Kidney (tissue), 14 donors: ENCODE results near the gene ATG9A. TPM values are rescaled to one million over a fixed set of nuclear protein-coding genes. Genes with fewer than 3 reads are reported as not detected.

ENCODE experiments used
- DNase-seq, 5 donors: peaks; one replicate each; pipeline ENCODE4 v3.0.0-alpha.2; 2013 to 2020
- FAIRE-seq: peaks from 2 replicates; lab custom pipeline; 2012; peaks lifted over from hg19 to GRCh38; lab: Jason Lieb, UNC
- H3K27ac ChIP-seq, 2 donors: one replicate each; pipeline ENCODE4 v1.7.0; 2013; ENCODE audit warnings: low read depth in 2 of 2, low read length in 2 of 2, inconsistent platforms in 1 of 2
- H3K27me3 ChIP-seq: one replicate; pipeline ENCODE4 v1.7.1; 2013; ENCODE audit warnings: low read length, inconsistent platforms; ENCODE audit not compliant: control insufficient read depth, insufficient read depth
- H3K36me3 ChIP-seq, 3 donors: one replicate each; pipeline versions ENCODE4 v1.7.0 to v1.7.1; 2013; ENCODE audit warnings: low read length in 3 of 3, control low read depth in 1 of 3, inconsistent platforms in 1 of 3; ENCODE audit not compliant: insufficient read depth in 3 of 3, control insufficient read depth in 2 of 3
- H3K4me1 ChIP-seq, 3 donors: one replicate each; pipeline versions ENCODE4 v1.7.0 to v1.7.1; 2013; ENCODE audit warnings: low read length in 3 of 3, inconsistent platforms in 1 of 3, low read depth in 1 of 3; ENCODE audit not compliant: control insufficient read depth in 2 of 3, insufficient read depth in 2 of 3
- H3K4me3 ChIP-seq, 3 donors: one replicate each; pipeline versions ENCODE4 v1.7.0 to v1.8.1; 2013; ENCODE audit warnings: low read length in 3 of 3, control low read depth in 1 of 3, inconsistent platforms in 1 of 3
- H3K9ac ChIP-seq, 3 donors: one replicate each; pipeline versions ENCODE4 v1.7.0 to v1.7.1; 2013; ENCODE audit warnings: low read length in 3 of 3, control low read depth in 1 of 3, inconsistent platforms in 1 of 3
- H3K9me3 ChIP-seq, 3 donors: one replicate each; pipeline versions ENCODE4 v1.7.0 to v1.7.1; 2013; ENCODE audit warnings: low read length in 3 of 3, control low read depth in 1 of 3, inconsistent platforms in 1 of 3; ENCODE audit not compliant: control insufficient read depth in 2 of 3, insufficient read depth in 1 of 3
- CTCF ChIP-seq: IDR thresholded peaks from 3 replicates; pipeline ENCODE4 v1.5.1; 2012; ENCODE audit warnings: mild to moderate bottlenecking, moderate library complexity, borderline replicate concordance; ENCODE audit not compliant: insufficient read depth; ENCODE audit errors: extremely low read depth
- intact Hi-C: fragments of 100-400 bp; cut with DNase I; formaldehyde crosslinking; loops from one replicate; pipeline ENCODE4 v1.11.1; 2022
- polyA plus RNA-seq: library from polyadenylated mRNA; stranded (reverse); fragments of 350-450 nt; fragmentation: Illumina TruSeq; extraction: RNeasy Lipid Tissue Mini Kit (QIAGEN cat#74804); gene quantifications from one replicate; pipeline ENCODE4 v1.2.3, GENCODE V29; 2014; ENCODE audit warnings: low read depth, low replicate concordance; ENCODE audit not compliant: insufficient read depth
- total RNA-seq: library from RNA; stranded (reverse); fragmentation: NEBNext Ultra II Directional; extraction: Animal tissue kit (Norgen Biotek cat#: 25700); gene quantifications from one replicate; pipeline ENCODE4 v1.2.1, GENCODE V29; 2021
- donor health status: control.
- donor health status: control.
- donor health status: control.
- donor health status: control.
- donor health status: control.
- donor health status: DM: yes; HTN: yes; CAD: no.
- donor health status: Normal renal cell carcinoma (clear cell type).

The ATG9A gene
- total and polyA plus RNA-seq, 2 donors from 2014 or later: 24.0 to 41.5 TPM

- Histone ChIP-seq H3K27ac (peak overlapping the region; percentile 85 to 88), H3K27me3 (no peaks in the 10 kb centered on the region), H3K36me3 (peaks cover 12 to 54% (median 43%) of the 10 kb centered on the region in 3 donors), H3K9ac (peak overlapping the region; percentile 60 to 81 (median 77)), H3K4me1 (peaks cover 5 to 32% (median 31%) of the 10 kb centered on the region in 3 donors), H3K4me3 (peak overlapping the region; percentile 72 to 90 (median 88)), H3K9me3 (no peaks in the 10 kb centered on the region)
- intact Hi-C loops: no loop called here
- DNase-seq (peak in 2 of 5 donors; percentile 62 to 65), FAIRE-seq (no peak)
- TF ChIP-seq CTCF: no peak
Measured at GRCh38 chr2:219178377-219179175, 50.9 kb downstream of the ATG9A start.

GRCh38 chr2:219177552-219178376, 51.7 kb downstream of the ATG9A start, which contains the start of gene RETREG2:
TSS of gene RETREG2 (plus strand) at chr2:219178275. CDS start at chr2:219178353, 78 bp downstream.
- Histone ChIP-seq H3K27me3 (no peaks in the 10 kb centered on the region), H3K9me3 (no peaks in the 10 kb centered on the region), H3K9ac (peak within 1 kb of the TSS; percentile 78 to 98 (median 81)), H3K36me3 (peaks cover 10 to 52% (median 39%) of the 10 kb centered on the region in 3 donors), H3K4me3 (peak within 1 kb of the TSS; percentile 79 to 95 (median 88)), H3K27ac (peak within 1 kb of the TSS; percentile 97 to 100), H3K4me1 (peaks cover 5 to 35% (median 27%) of the 10 kb centered on the region in 3 donors)
- DNase-seq (peak; percentile 91 to 96 (median 95)), FAIRE-seq (no peak)
- intact Hi-C loops: no loop called here
- peak; percentile 36 for TF ChIP-seq CTCF

- Histone ChIP-seq H3K9me3 (no peaks in the 10 kb centered on the region), H3K4me3 (peak within 1 kb of the TSS; percentile 84 to 95 (median 86)), H3K36me3 (peaks cover 10 to 54% (median 36%) of the 10 kb centered on the region in 3 donors), H3K4me1 (peaks cover 5 to 37% (median 31%) of the 10 kb centered on the region in 3 donors), H3K9ac (peak within 1 kb of the TSS; percentile 78 to 98 (median 78)), H3K27ac (peak within 1 kb of the TSS; percentile 97 to 100), H3K27me3 (no peaks in the 10 kb centered on the region)
- TF ChIP-seq CTCF: no peak
- no peak for FAIRE-seq
- peak; percentile 83 to 97 (median 91) for DNase-seq
- intact Hi-C loops: no loop called here
Measured at GRCh38 chr2:219176818-219177551, 52.5 kb downstream of the ATG9A start, which contains the start of gene CNPPD1. TSS of gene CNPPD1 (minus strand) at chr2:219176925. CDS start at chr2:219176828, 97 bp downstream.
